Measurements from ENCODE around the gene MVB12B.
"Not testable (repeated sequence)": the region's sequence is repeated elsewhere in the genome, so short reads cannot be mapped to it uniquely, and the experiment has no call there.

MVB12B gene

GRCh38 chr9:126549246-126550006, 222.8 kb downstream of the MVB12B start:
- DNase-seq (ENCODE audit: low spot score), result no peak
- ChIA-PET POLR2A (ENCODE audit: low non-redundant PET) (interaction anchor here (0.6 kb wide), 1 partner anchor 360 kb away, joined by 5 read pairs; no protein-coding TSS in a partner anchor), CTCF (interaction anchor here (0.6 to 2.5 kb wide), 6 partner anchors 9 to 89 kb away, joined by 3 to 17 read pairs (median 6); no protein-coding TSS in a partner anchor)
- no peak overlapping the region for H3K27ac ChIP-seq
- no peak for TF ChIP-seq CTCF (conservative IDR thresholded peaks at IDR 0.05; ENCODE audit: low read depth)

DNA sequence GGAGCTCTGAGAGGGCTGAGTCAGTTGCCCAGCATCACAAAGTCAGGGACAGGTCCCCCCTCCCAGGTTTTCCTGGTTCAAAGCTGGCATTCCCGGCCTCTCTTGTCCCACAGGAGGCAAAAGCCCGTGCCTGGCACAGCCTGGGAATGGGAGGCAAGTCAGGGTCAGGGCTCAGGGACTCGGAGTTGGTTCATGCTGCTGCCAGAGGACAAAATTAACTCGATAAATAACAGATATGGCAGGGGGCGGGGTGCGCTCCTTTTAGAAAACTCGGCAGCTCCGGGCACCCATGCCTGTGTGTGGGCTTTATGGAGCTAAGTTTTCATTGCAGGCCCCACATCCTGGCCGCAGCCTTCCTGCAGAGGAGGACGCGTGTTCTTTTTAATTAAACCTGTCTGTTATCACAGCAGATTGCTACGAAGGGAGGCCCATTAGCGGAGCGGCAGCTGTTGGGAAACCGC, 224.3 kb downstream of the MVB12B start:
- H3K27ac ChIP-seq, result no peak overlapping the region
- DNase-seq (ENCODE audit: low spot score), result no peak
- TF ChIP-seq CTCF (conservative IDR thresholded peaks at IDR 0.05; ENCODE audit: low read depth), result no peak
- CTCF ChIA-PET, result interaction anchor here (0.5 to 2.5 kb wide), 5 partner anchors 34 to 59 kb away, joined by 3 to 17 read pairs (median 11); no protein-coding TSS in a partner anchor
- POLR2A ChIA-PET (ENCODE audit: low non-redundant PET), result interaction anchor here (0.7 kb wide), 1 partner anchor 43 kb away, joined by 10 read pairs; no protein-coding TSS in a partner anchor

GRCh38 chr9:126551812-126552211, 225.2 kb downstream of the MVB12B start:
- ChIA-PET POLR2A (ENCODE audit: low non-redundant PET) (no interaction called here), CTCF (interaction anchor here (0.5 to 2.5 kb wide), 5 partner anchors 42 to 953 kb away, joined by 3 to 17 read pairs (median 4); no protein-coding TSS in a partner anchor)
- no peak for DNase-seq (ENCODE audit: low spot score)
- no peak overlapping the region for H3K27ac ChIP-seq
- no peak for TF ChIP-seq CTCF (conservative IDR thresholded peaks at IDR 0.05; ENCODE audit: low read depth)

DNA sequence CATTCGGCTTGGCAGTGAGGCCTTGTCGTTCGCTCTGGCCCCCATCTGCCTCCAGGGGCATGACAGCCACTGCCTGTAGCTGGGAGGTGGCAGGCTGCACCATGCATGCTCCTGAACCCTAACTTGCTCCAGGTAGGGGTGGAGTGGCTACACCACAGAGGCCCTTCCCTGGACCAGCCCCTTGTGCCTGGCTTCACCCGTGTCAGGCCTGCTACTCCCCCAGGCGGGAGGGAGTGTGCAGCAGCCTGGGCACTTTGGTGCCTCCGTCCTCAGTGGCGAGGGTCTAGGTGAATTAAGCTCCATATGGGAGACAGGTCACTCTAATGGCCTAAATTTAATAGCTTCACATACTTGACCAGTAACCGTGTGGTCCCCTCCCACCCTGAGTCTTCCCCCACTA, 227.7 kb downstream of the MVB12B start:
- H3K27ac ChIP-seq, result no peak overlapping the region
- ChIA-PET POLR2A (ENCODE audit: low non-redundant PET) (no interaction called here), CTCF (interaction anchor here (0.6 to 8.4 kb wide), 5 partner anchors 45 to 1123 kb away, joined by 3 to 299 read pairs (median 3); no protein-coding TSS in a partner anchor)
- no peak for TF ChIP-seq CTCF (conservative IDR thresholded peaks at IDR 0.05; ENCODE audit: low read depth)
- no peak for DNase-seq (ENCODE audit: low spot score)

DNA sequence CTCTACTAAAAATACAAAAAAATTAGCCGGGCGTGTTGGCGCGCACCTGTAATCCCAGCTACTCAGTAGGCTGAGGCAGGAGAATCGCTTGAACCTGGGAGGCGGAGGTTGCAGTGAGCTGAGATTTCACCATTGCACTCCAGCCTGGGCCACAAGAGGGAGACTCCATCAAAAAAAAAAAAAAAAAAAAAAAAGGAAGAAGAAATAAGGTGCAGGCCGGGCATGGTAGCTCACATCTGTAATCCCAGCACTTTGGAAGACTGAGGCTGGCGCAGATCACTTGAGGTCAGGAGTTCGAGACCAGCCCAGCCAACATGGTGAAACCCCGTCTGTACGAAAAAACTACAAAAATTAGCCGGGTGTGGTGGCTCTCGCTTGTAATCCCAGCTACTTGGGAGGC, 228.8 kb downstream of the MVB12B start:
- POLR2A ChIA-PET (ENCODE audit: low non-redundant PET); H3K27ac ChIP-seq; DNase-seq (ENCODE audit: low spot score): not testable (repeated sequence)
- CTCF ChIA-PET, result interaction anchor here (0.5 to 8.4 kb wide), 6 partner anchors 9 to 55 kb away, joined by 3 to 299 read pairs (median 4); no protein-coding TSS in a partner anchor

All from RWPE1 (cell line).